HG03066 (cell line): ENCODE measurements around the gene CAPS2.

ENCODE experiments used
- ATAC-seq: cut with Tn5 transposase; IDR thresholded peaks from one replicate; pipeline ENCODE4 v1.9.1; 2021; ENCODE audit warnings: low read depth; ENCODE audit not compliant: unreplicated experiment

The CAPS2 gene

GRCh38 chr12:75305412-75306332, 24.5 kb downstream of the CAPS2 start:
- no peak for ATAC-seq

- no peak for ATAC-seq
Measured at GRCh38 chr12:75302781-75303180, 27.3 kb downstream of the CAPS2 start.

- no peak for ATAC-seq
Measured at GRCh38 chr12:75302225-75302624, 27.9 kb downstream of the CAPS2 start.

GRCh38 chr12:75294797-75295196, 35.3 kb downstream of the CAPS2 start:
- no peak for ATAC-seq

- no peak for ATAC-seq
Measured at GRCh38 chr12:75294336-75294735, 35.8 kb downstream of the CAPS2 start.

GRCh38 chr12:75291014-75291413, 39.1 kb downstream of the CAPS2 start:
- ATAC-seq = no peak

- ATAC-seq = no peak
Measured at GRCh38 chr12:75289753-75290152, 40.4 kb downstream of the CAPS2 start.

- no peak for ATAC-seq
Measured at GRCh38 chr12:75288860-75289259, 41.3 kb downstream of the CAPS2 start.

GRCh38 chr12:75275702-75276101, 54.4 kb downstream of the CAPS2 start:
- no peak for ATAC-seq

- no peak for ATAC-seq
Measured at GRCh38 chr12:75271576-75271975, 58.5 kb downstream of the CAPS2 start.

GRCh38 chr12:75270157-75270556, 60.0 kb downstream of the CAPS2 start:
- ATAC-seq = no peak

- ATAC-seq = no peak
Measured at GRCh38 chr12:75269209-75269608, 60.9 kb downstream of the CAPS2 start.

GRCh38 chr12:75260316-75260715, 69.8 kb downstream of the CAPS2 start:
- no peak for ATAC-seq

GRCh38 chr12:75259143-75259542, 71.0 kb downstream of the CAPS2 start:
- no peak for ATAC-seq

GRCh38 chr12:75257510-75257909, 72.6 kb downstream of the CAPS2 start:
- no peak for ATAC-seq

GRCh38 chr12:75245108-75245507, 85.0 kb downstream of the CAPS2 start:
- ATAC-seq = no peak

- no peak for ATAC-seq
Measured at GRCh38 chr12:75239987-75240386, 90.1 kb downstream of the CAPS2 start.

- no peak for ATAC-seq
Measured at GRCh38 chr12:75236206-75236605, 93.9 kb downstream of the CAPS2 start.

GRCh38 chr12:75227132-75227531, 103.0 kb downstream of the CAPS2 start:
- ATAC-seq = no peak
